Activated B cell treated with CpG ODN at 0.5 μM for 24 hours (primary cell): ENCODE data around the gene BRI3. TPM values are rescaled to one million over a fixed set of nuclear protein-coding genes. Genes with fewer than 3 reads are reported as not detected.

Experiments
- ATAC-seq: fragments of 200-7000 bp; cut with Tn5 transposase; one replicate; pipeline ENCODE4 v1.10.0; 2021; ENCODE audit warnings: low read depth, mild to moderate bottlenecking, moderate library complexity
- CTCF ChIA-PET: fragments of 350-600 bp; sonication (Branson Sonifier 250); formaldehyde crosslinking; loops from one replicate; lab custom pipeline; 2021; ENCODE audit warnings: antibody characterized with exemption; lab: Charles Lee
- POLR2A ChIA-PET: fragments of 350-600 bp; sonication (Branson Sonifier 250); formaldehyde crosslinking; loops from one replicate; lab custom pipeline; 2021; ENCODE audit warnings: antibody characterized with exemption; lab: Charles Lee
- DNase-seq: peaks from one replicate; pipeline ENCODE4 v3.0.0; 2022
- H3K27ac Mint-ChIP-seq: one replicate; pipeline ENCODE4 v1.8.0; 2020; ENCODE audit warnings: mixed read lengths
- H3K27me3 Mint-ChIP-seq: one replicate; pipeline ENCODE4 v1.8.0; 2021; ENCODE audit warnings: mixed read lengths
- H3K36me3 Mint-ChIP-seq: one replicate; pipeline ENCODE4 v1.8.0; 2021; ENCODE audit warnings: low read depth, mixed read lengths
- H3K4me1 Mint-ChIP-seq: one replicate; pipeline ENCODE4 v1.8.0; 2021; ENCODE audit warnings: mixed read lengths
- H3K4me3 Mint-ChIP-seq: one replicate; pipeline ENCODE4 v1.8.0; 2020; ENCODE audit warnings: mild to moderate bottlenecking, mixed read lengths
- H3K9me3 Mint-ChIP-seq: one replicate; pipeline ENCODE4 v1.8.0; 2020; ENCODE audit warnings: mixed read lengths
- CTCF ChIP-seq: fragments of 200-600 bp; IDR thresholded peaks from one replicate; pipeline ENCODE4 v1.8.0; 2022; ENCODE audit warnings: antibody characterized with exemption, mild to moderate bottlenecking
- intact Hi-C: fragments of 100-400 bp; cut with micrococcal nuclease; formaldehyde crosslinking; loops from one replicate; pipeline ENCODE4 v1.15.1; 2024
- total RNA-seq: library from RNA; stranded (reverse); gene quantifications from 2 replicates; pipeline ENCODE4 v1.2.3, GENCODE V29; 2022

BRI3 gene
- total RNA-seq: 53.7 and 55.9 TPM in 2 replicates

GRCh38 chr7:98280791-98281756 is at the start of gene BRI3:
Gene BRI3 (plus strand): TSS chr7:98281686. CDS start chr7:98281796, 110 bp downstream.
- peaks cover 1% of the 10 kb centered on the region for H3K36me3 Mint-ChIP-seq
- peak within 1 kb of the TSS; percentile 75 for H3K27ac Mint-ChIP-seq
- peak; percentile 82 for ATAC-seq
- ChIA-PET POLR2A (interaction anchor here (0.6 to 2.3 kb wide), 6 partner anchors 33 to 599 kb away, joined by 3 to 6 read pairs (median 4); partner anchors contain the start of genes BAIAP2L1 and TRRAP), CTCF (interaction anchor here (1.0 kb wide), 2 partner anchors 120 to 598 kb away, joined by 3 to 4 read pairs; partner anchors contain the start of gene BAIAP2L1)
- H3K27me3 Mint-ChIP-seq: no peaks in the 10 kb centered on the region
- peaks cover 36% of the 10 kb centered on the region for H3K4me1 Mint-ChIP-seq
- peak; percentile 86 for DNase-seq
- intact Hi-C loops: loop anchor here (1.0 to 10.0 kb wide), 10 partner anchors 29 to 1166 kb away; partner anchors contain the start of genes ASNS, BAIAP2L1, LMTK2 and SDHAF3
- H3K4me3 Mint-ChIP-seq: peak within 1 kb of the TSS; percentile 86
- H3K9me3 Mint-ChIP-seq: no peaks in the 10 kb centered on the region
- TF ChIP-seq CTCF: no peak

- Mint-ChIP-seq H3K36me3 (peaks cover 37% of the 10 kb centered on the region), H3K27ac (no peak overlapping the region), H3K4me1 (no peaks in the 10 kb centered on the region), H3K9me3 (no peaks in the 10 kb centered on the region), H3K4me3 (no peak overlapping the region), H3K27me3 (no peaks in the 10 kb centered on the region)
- ChIA-PET POLR2A (no interaction called here), CTCF (no interaction called here)
- DNase-seq (no peak), ATAC-seq (no peak)
- TF ChIP-seq CTCF: no peak
- intact Hi-C loops: no loop called here
Observed at GRCh38 chr7:98232263-98232585, 49.3 kb upstream of the BRI3 start.

GRCh38 chr7:98232799-98233198 is 48.7 kb upstream of the BRI3 start:
- POLR2A ChIA-PET: interaction anchor here (0.6 kb wide), 1 partner anchor 21 kb away, joined by 9 read pairs; no protein-coding TSS in a partner anchor
- no peak for DNase-seq
- CTCF ChIA-PET: no interaction called here
- TF ChIP-seq CTCF: no peak
- intact Hi-C loops: no loop called here
- Mint-ChIP-seq H3K36me3 (peaks cover 38% of the 10 kb centered on the region), H3K27me3 (no peaks in the 10 kb centered on the region), H3K9me3 (no peaks in the 10 kb centered on the region), H3K4me1 (no peaks in the 10 kb centered on the region), H3K27ac (no peak overlapping the region), H3K4me3 (no peak overlapping the region)
- no peak for ATAC-seq

- H3K36me3 Mint-ChIP-seq: peaks cover 39% of the 10 kb centered on the region
- TF ChIP-seq CTCF: no peak
- ATAC-seq (no peak), DNase-seq (no peak)
- H3K9me3 Mint-ChIP-seq: no peaks in the 10 kb centered on the region
- H3K27ac Mint-ChIP-seq: no peak overlapping the region
- CTCF ChIA-PET: no interaction called here
- H3K27me3 Mint-ChIP-seq: no peaks in the 10 kb centered on the region
- H3K4me1 Mint-ChIP-seq: no peaks in the 10 kb centered on the region
- H3K4me3 Mint-ChIP-seq: no peak overlapping the region
- intact Hi-C loops: no loop called here
- POLR2A ChIA-PET: interaction anchor here (0.6 kb wide), 1 partner anchor 20 kb away, joined by 9 read pairs; no protein-coding TSS in a partner anchor
Observed at GRCh38 chr7:98233219-98234070, 48.0 kb upstream of the BRI3 start.
